Urinary bladder (tissue), 4 donors: ENCODE measurements around the gene STPG3. TPM values are rescaled to one million over a fixed set of nuclear protein-coding genes. Genes with fewer than 3 reads are reported as not detected.
"Not testable (repeated sequence)": the region's sequence is repeated elsewhere in the genome, so short reads cannot be mapped to it uniquely, and the experiment has no call there.

Experiments
- DNase-seq: peaks from one replicate; pipeline ENCODE4 v3.0.0-alpha.2; 2015; ENCODE audit errors: extremely low spot score
- H3K27ac ChIP-seq: one replicate; pipeline ENCODE4 v1.5.1; 2013; ENCODE audit warnings: low read depth, mild to moderate bottlenecking, moderate library complexity
- H3K36me3 ChIP-seq: one replicate; pipeline ENCODE4 v1.6.1; 2013; ENCODE audit warnings: mild to moderate bottlenecking, moderate library complexity; ENCODE audit not compliant: insufficient read depth
- H3K4me1 ChIP-seq: one replicate; pipeline ENCODE4 v1.6.1; 2013; ENCODE audit warnings: mild to moderate bottlenecking, moderate library complexity; ENCODE audit not compliant: insufficient read depth
- H3K4me3 ChIP-seq: one replicate; pipeline ENCODE4 v1.5.1; 2013; ENCODE audit warnings: low read depth, low read length
- WGBS: extraction: QIAGEN DNeasy Blood & Tissue Kit; methylation state at CpG from one replicate; pipeline ENCODE4 v1.1.7; 2013; 5-methylcytosine and 5-hydroxymethylcytosine counted together
- polyA plus RNA-seq: library from polyadenylated mRNA; stranded (reverse); fragments of 200-250 nt; gene quantifications from one replicate; pipeline ENCODE4 v1.2.3, GENCODE V29; 2013
- total RNA-seq: library from RNA; depleted of rRNA; stranded (reverse); fragments of >200 nt; gene quantifications from one replicate; pipeline ENCODE4 v1.2.3, GENCODE V29; 2014
- donor health status: healthy with polysubstance abuse.
- donor health status: healthy.

Gene STPG3
- total and polyA plus RNA-seq, 2 donors, result not detected

DNA sequence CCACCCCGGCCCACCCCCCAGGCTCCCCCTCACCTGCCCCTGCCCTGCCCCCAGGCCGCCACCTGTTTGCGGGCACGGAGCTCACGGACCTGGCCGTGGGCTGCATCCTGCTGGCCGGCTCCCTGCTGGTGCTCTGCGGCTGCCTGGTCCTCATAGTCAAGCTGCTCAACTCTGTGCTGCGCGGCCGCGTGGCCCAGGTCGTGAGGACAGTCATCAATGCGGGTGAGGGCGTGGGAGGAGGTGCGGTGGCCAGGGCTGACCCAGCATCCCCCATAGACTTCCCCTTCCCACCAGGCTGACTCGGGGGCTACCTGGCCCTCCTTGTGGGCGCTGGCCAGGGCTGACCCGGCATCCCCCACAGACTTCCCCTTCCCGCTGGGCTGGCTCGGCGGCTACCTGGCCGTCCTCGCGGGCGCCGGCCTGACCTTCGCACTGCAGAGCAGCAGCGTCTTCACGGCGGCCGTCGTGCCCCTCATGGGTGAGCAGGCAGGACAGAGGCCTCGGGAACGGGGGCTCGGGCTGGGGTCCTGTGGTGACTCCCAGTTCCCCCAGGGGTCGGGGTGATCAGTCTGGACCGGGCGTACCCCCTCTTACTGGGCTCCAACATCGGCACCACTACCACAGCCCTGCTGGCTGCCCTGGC lies 16.9 kb upstream of the STPG3 start:
- 68% methylated on average over 40 of the region's 40 CpGs for WGBS
- H3K36me3 ChIP-seq, result no peaks in the 10 kb centered on the region
- H3K27ac ChIP-seq, result no peak overlapping the region
- no peak overlapping the region for H3K4me3 ChIP-seq
- H3K4me1 ChIP-seq, result no peaks in the 10 kb centered on the region
- DNase-seq, result no peak

DNA sequence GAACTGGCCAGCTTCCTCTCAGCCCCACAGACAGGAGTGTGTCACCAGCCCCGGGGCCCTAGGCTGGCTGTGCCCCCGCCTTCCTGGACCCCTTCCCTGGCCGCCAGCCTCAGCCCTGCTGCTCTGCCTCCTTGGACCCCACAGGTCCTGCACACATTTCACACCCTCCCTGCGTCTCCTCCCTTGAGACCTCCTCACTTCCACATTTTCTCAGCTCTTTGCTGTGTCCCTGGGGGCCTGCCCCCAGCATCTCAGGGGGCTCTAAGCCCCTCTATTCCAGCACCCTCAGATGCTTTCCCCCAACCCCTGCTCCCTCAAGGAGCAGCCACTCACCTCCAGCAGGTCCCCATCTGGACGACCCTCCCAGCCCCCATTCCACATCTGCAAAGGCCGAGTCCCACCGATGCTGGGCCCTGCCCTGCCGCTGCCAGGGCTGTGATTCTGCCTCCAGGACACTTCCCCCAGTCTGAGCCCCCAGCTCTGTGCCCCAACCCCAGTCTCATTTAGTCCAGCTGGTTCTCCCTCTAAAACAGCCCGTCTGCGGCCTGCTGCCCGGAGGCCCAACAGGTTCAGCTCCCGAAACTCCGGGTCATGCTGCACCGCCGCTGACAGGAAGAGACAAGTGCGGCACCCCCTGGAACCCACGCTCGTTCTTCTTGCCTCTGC lies 16.2 kb upstream of the STPG3 start:
- 69% methylated on average over 18 of the region's 18 CpGs for WGBS
- Histone ChIP-seq H3K27ac (no peak overlapping the region), H3K36me3 (no peaks in the 10 kb centered on the region), H3K4me3 (no peak overlapping the region), H3K4me1 (no peaks in the 10 kb centered on the region)
- no peak for DNase-seq

DNA sequence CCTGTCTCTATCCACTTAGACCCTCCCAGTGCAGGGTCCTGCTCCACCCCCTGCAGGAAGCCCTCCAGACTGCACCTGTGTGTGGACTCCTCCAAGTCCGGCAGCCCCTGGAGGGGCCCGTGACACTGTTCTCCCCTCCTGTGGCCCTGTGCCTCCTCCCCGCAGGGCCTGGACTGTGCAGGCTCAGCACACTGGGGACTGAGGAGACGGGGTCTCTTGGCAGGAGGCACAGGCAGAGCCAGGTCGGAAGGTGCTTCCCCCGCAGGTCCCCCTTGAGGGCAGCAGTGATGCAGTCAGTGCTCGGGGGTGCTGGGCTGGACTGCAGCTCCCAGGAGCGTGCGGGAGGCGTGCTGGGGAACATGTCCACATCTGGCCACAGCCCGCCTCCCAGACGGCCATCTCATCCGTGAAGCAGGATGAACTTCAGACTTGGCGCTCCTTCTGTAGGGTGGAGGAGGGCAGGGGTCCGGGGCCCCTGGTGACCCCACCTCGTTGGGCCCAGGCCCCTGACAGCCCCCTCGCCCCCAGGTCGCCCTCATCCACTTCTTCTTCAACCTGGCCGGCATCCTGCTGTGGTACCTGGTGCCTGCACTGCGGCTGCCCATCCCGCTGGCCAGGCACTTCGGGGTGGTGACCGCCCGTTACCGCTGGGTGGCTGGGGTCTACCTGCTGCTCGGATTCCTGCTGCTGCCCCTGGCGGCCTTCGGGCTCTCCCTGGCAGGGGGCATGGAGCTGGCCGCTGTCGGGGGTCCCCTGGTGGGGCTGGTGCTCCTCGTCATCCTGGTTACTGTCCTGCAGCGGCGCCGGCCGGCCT lies 15.5 kb upstream of the STPG3 start:
- WGBS, result 64% methylated on average over 35 of the region's 35 CpGs
- DNase-seq, result no peak
- Histone ChIP-seq H3K36me3 (no peaks in the 10 kb centered on the region), H3K4me1 (no peaks in the 10 kb centered on the region), H3K4me3 (no peak overlapping the region), H3K27ac (no peak overlapping the region)

DNA sequence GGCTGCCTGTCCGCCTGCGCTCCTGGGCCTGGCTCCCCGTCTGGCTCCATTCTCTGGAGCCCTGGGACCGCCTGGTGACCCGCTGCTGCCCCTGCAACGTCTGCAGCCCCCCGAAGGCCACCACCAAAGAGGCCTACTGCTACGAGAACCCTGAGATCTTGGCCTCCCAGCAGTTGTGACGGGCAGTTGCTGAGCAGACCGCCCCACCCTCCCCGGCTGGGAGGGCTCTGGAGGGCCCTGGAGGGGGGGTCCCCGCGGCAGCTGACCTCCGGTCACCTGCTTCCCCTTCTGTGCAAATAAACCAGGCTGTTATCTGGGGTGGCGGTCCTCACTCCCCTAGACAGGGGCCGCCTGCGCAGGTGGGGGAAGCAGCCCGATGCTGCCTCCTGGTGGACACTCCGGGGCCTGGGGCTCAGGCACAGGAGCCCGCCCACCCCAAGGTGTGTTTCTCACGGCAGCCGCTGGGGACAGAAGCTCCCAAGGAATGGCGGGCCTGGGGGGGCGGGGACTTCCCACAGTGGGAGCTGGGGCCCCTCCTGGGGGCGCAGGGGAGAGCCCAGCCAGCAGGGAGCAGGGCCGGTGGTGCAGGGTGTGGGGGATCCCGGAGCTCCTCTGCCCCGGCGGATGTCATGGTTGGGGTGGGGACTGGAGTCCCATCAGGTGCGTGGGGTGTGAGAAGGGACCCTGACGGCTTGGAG lies 14.7 kb upstream of the STPG3 start:
- Histone ChIP-seq H3K4me3 (no peak overlapping the region), H3K27ac (no peak overlapping the region), H3K36me3 (no peaks in the 10 kb centered on the region), H3K4me1 (no peaks in the 10 kb centered on the region)
- DNase-seq, result no peak
- 9% methylated on average over 31 of the region's 31 CpGs for WGBS

DNA sequence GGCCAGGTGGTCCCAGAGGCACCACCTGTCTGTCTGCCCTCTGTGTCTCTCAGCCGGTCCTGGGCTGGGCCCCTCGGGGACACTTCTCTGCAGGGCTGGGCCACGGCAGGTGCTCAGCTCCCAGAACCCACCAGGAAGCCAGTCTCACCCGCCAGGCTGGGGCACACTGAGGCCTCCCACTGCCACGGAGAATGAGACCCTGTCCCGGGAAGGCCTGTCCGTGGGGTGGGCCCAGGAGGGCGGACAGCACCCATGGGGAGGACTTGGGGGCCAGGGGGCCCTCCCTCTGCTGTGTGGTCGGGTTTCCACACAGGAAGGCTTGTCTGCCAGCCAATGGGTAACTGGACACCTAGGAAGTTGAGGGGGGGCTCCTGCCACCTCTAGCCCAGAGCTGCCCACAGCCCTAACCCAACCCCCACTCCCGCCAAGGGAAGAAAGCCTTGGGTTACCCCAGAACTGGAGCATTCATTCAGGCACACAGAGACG lies 14.1 kb upstream of the STPG3 start:
- Histone ChIP-seq H3K4me3 (no peak overlapping the region), H3K36me3 (no peaks in the 10 kb centered on the region), H3K27ac (no peak overlapping the region), H3K4me1 (no peaks in the 10 kb centered on the region)
- DNase-seq, result no peak
- WGBS, result 46% methylated on average over 11 of the region's 11 CpGs

DNA sequence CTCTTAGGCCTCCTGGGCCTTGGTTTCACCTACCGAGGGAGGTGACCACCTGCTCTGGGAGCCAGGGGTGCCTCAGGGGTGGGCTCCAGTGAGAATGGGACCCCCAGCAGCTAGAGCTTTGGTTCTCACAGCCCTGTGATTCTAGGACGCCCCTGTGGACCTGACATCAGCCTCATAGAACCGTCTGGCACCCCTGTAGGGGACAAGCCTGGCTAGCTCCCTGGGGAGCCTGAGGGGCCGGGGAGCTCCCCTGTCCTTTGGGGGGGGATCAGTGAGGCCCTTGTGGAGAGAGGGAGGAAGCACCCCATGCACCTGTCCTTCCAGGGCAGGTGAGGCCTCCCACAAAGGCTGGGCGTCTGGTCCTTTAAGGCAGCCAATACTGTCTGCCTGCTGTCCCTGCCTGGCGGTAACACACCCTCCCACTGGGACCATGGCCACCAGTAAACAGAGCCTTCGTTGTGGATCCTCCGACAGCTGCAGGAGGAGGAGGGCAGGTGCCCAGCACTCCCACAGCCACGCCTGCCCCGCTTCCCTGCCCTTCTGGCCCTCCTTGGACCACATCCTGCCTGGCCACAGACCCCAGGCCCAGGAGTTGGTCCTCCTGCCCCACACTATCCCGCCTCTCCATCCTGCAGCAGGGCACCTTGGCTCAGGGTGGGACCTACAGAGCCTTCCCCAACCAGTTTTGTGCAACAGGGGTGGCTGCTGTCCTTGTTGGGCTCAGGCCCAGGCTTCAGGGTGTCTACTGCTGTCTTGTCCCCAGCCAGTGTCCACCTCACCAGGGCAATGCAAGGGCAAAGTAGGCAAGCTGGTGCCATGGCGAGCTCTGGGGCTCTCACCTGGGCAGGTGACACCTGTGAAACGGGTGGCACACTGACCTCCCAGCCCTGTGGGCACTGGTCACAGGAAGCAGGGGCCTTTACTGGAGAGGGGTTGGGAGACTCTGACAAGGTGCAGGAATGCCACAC lies 13.0 kb upstream of the STPG3 start:
- WGBS, result 71% methylated on average over 13 of the region's 13 CpGs
- H3K4me3 ChIP-seq, result no peak overlapping the region
- no peaks in the 10 kb centered on the region for H3K4me1 ChIP-seq
- no peak for DNase-seq
- no peak overlapping the region for H3K27ac ChIP-seq
- H3K36me3 ChIP-seq, result no peaks in the 10 kb centered on the region

DNA sequence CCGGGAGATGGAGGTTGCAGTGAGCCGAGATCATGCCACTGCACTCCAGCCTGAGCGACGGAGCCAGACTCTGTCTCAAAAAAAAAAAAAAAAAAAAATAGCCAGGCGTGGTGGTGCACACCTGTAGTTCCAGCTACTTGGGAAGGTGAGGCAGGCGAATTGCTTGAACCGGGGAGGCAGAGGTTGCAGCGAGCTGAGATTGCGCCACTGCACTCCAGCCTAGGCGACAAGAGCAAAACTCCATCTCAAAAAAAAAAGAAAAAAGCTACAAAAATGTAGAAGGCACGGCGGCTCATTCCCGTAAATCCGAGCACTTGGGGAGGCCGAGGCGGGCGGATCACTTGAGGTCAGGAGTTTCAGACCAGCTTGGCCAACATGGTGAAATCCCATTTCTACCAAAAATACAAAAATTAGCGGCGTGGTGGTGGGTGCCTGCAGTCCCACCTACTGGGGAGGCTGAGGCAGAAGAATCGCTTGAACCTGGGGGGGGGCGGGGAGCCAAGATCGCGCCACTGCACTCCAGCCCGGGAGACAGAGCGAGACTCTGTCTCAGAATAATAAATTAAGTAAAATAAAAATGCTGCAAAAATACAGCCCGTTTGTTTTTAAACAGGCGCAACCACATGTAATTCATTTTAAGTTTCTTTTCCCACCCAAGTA lies 11.4 kb upstream of the STPG3 start:
- DNase-seq, H3K36me3 ChIP-seq, H3K4me1 ChIP-seq: not testable (repeated sequence)
- Histone ChIP-seq H3K4me3 (peak overlapping the region; percentile 49), H3K27ac (peak overlapping the region; percentile 85)
- 46% methylated on average over 27 of the region's 27 CpGs for WGBS

DNA sequence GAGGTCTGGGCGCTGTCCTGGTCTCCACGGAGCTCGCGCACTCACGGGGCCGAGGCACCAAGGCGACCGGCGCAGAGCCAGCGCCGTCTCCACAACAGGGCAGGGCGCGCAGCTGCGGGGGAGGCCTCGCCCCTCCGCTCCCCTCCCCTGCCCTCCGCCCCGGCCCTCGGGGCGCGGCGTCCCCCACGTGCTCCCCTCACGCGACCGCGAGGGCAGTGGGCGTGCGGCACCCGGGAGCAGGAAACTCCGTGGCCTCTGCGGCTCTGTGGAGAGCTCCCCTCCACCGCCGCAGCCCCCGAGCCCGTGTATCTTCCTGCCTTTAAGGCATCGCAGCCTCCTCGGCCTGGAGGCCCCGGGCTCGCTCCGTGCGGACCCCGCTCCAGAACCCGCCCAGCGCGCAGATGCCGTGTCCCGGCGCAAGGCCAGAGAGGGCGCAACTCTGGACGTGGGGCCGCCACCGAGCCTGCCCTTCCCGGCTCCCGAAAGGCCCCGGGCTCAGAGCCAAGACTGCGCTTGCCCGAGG lies 10.7 kb upstream of the STPG3 start:
- no peak for DNase-seq
- no peaks in the 10 kb centered on the region for H3K4me1 ChIP-seq
- WGBS, result under 1% methylated on average over 58 of the region's 58 CpGs
- H3K36me3 ChIP-seq, result no peaks in the 10 kb centered on the region
- H3K27ac ChIP-seq, result peak overlapping the region; percentile 85
- peak overlapping the region; percentile 49 for H3K4me3 ChIP-seq

DNA sequence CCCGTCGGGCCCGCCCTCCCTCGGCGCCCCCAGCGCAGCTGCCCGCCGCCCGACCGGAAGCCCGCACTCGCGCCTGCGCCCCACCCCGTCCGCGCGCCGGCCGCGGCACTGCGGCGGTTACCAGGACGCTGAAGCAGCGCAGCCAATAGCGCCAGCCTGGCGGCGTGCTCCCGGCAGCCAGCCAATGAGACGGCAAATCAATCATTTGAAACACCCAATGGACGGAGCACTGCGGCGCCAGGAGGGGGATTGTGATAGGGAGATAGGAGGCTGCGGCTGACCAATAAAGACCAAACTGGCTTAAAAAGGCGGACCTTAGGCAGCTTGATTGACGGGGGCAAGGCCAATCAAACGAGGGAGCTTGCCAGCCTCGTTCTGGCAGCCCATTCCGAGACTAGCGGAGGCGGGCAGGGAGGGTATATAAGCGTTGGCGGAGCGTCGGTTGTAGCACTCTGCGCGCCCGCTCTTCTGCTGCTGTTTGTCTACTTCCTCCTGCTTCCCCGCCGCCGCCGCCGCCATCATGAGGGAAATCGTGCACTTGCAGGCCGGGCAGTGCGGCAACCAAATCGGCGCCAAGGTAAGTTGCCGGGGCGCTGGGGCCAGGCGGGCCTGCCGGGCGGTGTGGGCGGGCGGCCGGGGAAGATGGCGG lies 10.1 kb upstream of the STPG3 start, which contains the start of gene TUBB4B:
Gene TUBB4B (plus strand): TSS at position 447 of the 649 bp plus-strand sequence. CDS start 74 bp downstream, at position 521.
- peak; percentile 99 for DNase-seq
- H3K4me3 ChIP-seq, result peak within 1 kb of the TSS; percentile 84
- no peaks in the 10 kb centered on the region for H3K4me1 ChIP-seq
- H3K36me3 ChIP-seq, result no peaks in the 10 kb centered on the region
- WGBS, result under 1% methylated on average over 67 of the region's 67 CpGs
- peak within 1 kb of the TSS; percentile 96 for H3K27ac ChIP-seq

DNA sequence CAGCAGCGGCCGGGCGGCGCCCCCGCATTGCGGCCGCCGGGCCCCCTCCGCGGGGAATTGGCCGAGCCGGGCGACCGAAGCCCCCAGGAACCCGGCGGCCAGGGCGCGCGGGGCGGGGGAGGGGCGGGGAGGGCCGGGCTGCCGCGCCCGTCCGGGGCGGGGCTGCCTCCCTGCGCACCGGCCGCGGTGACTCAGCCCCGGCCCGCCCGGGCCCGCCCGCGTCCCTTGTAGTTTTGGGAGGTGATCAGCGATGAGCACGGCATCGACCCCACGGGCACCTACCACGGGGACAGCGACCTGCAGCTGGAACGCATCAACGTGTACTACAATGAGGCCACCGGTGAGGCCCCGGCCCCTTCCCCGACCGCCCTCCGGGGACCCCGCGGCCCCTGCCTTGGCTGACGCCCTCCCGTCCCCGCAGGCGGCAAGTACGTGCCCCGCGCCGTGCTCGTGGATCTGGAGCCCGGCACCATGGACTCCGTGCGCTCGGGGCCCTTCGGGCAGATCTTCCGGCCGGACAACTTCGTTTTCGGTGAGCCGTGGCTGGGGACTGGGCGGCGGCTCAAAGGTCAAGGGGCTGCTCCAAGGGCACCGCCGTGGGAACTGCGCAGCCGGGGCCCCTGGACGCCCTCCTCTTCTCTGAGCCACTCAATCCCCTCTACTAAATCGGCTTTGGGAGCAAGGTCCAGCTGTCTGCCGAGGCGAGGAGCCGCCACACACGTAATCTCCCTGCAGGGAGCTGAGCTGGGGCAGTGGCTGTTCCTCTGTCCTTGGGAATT lies 9.4 kb upstream of the STPG3 start:
- Histone ChIP-seq H3K4me1 (no peaks in the 10 kb centered on the region), H3K36me3 (no peaks in the 10 kb centered on the region), H3K27ac (peak overlapping the region; percentile 96), H3K4me3 (peak overlapping the region; percentile 84)
- WGBS, result 2% methylated on average over 83 of the region's 83 CpGs
- DNase-seq, result no peak
